K562 (cell line): Measurements from ENCODE around the gene CACNA2D2. TPM values are rescaled to one million over a fixed set of nuclear protein-coding genes. Genes with fewer than 3 reads are reported as not detected.

Experiments used
- ARID2 ChIP-seq: fragments of 450-650 bp; IDR thresholded peaks from 2 replicates; pipeline ENCODE4 v1.6.1; 2017; ENCODE audit warnings: antibody characterized with exemption, mild to moderate bottlenecking
- CBX5 ChIP-seq: IDR thresholded peaks from 2 replicates; pipeline ENCODE4 v1.6.1; 2014; ENCODE audit warnings: low read depth, borderline replicate concordance
- CHD1 ChIP-seq: fragments of 200-600 bp; sonication (generic); IDR thresholded peaks from one replicate; pipeline ENCODE4 v1.6.1; 2012; ENCODE audit warnings: mild to moderate bottlenecking, moderate library complexity, low read length, inconsistent platforms
- MYC ChIP-seq, 2 experiments: fragments of 250-450 bp in 1 of 2; sonication (Bioruptor Pico) in 1 of 2; IDR thresholded peaks; 2 replicates each; pipeline versions ENCODE4 v1.5.1 to v1.6.1; 2012 to 2021; ENCODE audit warnings: low read depth in 2 of 2, borderline replicate concordance in 1 of 2, improper control_type of control experiment in 1 of 2, low read length in 1 of 2, mild to moderate bottlenecking in 1 of 2, moderate library complexity in 1 of 2
- NFIX ChIP-seq: fragments of 250-450 bp; sonication (Bioruptor Pico); IDR thresholded peaks from 2 replicates; pipeline ENCODE4 v1.4.0; 2020; ENCODE audit warnings: low read depth, mild to moderate bottlenecking, moderate library complexity
- PHF20 ChIP-seq: fragments of 450-650 bp; IDR thresholded peaks from 2 replicates; pipeline ENCODE4 v1.6.1; 2018; ENCODE audit not compliant: partially characterized antibody
- RBFOX2 ChIP-seq: fragments of 200-400 bp; formaldehyde crosslinking; IDR thresholded peaks from 2 replicates; pipeline ENCODE4 v1.6.1; 2017; ENCODE audit warnings: low read depth, mild to moderate bottlenecking, low read length, moderate library complexity
- ZBTB17 ChIP-seq: fragments of 450-650 bp; formaldehyde crosslinking; IDR thresholded peaks from 2 replicates; pipeline ENCODE4 v1.4.0; 2020; ENCODE audit warnings: mild to moderate bottlenecking
- ZNF282 ChIP-seq: sonication (generic); formaldehyde crosslinking; IDR thresholded peaks from 2 replicates; pipeline ENCODE4 v1.8.1; 2023; ENCODE audit warnings: missing genetic modification reagents
- ZNF668 ChIP-seq: fragments of 250-450 bp; sonication (Bioruptor Pico); IDR thresholded peaks from 2 replicates; pipeline ENCODE4 v1.8.0; 2022; ENCODE audit warnings: mild to moderate bottlenecking, inconsistent platforms
- ZNF707 ChIP-seq: fragments of 250-450 bp; sonication (Bioruptor Pico); conservative IDR thresholded peaks from 2 replicates; pipeline ENCODE4 v1.8.0; 2022; ENCODE audit warnings: inconsistent platforms, mild to moderate bottlenecking, moderate library complexity
- polyA plus RNA-seq, 8 experiments: library from polyadenylated mRNA; depleted of rRNA in 4 of 8; stranded (reverse) in 5 of 8; unstranded in 3 of 8; fragments of >200 nt; fragmentation: Nextera tagmentation in 2 of 8; fragmentation: Illumina TruSeq in 1 of 8; extraction: Ambion mirVana in 2 of 8; extraction: Trizol in 1 of 8; gene quantifications; 2 replicates each; pipeline versions ENCODE4 v1.2.1 to v1.2.3, GENCODE V29; 2011 to 2014; ENCODE audit warnings: inconsistent platforms in 1 of 8, missing spikeins in 1 of 8
- total RNA-seq, 7 experiments: library from RNA; depleted of rRNA in 6 of 7; stranded (reverse); fragments of >200 nt in 6 of 7; fragmentation: Illumina TruSeq in 2 of 7; extraction: Trizol in 2 of 7; gene quantifications; 2 replicates each; pipeline versions ENCODE4 v1.2.1 to v1.2.3, GENCODE V29; 2011 to 2021; ENCODE audit warnings: low replicate concordance in 1 of 7
- TF ChIP-seq, protein P1 (sequence below), 2 experiments: fragments of 450-650 bp in 1 of 2; IDR thresholded peaks; 2 replicates each; pipeline ENCODE4 v1.6.1; 2011 to 2017; ENCODE audit warnings: low read depth in 2 of 2, antibody characterized with exemption in 1 of 2, borderline replicate concordance in 1 of 2, low read length in 1 of 2, mild to moderate bottlenecking in 1 of 2, mixed read lengths in 1 of 2; ENCODE audit not compliant: control insufficient read depth in 1 of 2
- TF ChIP-seq, protein P2 (sequence below): fragments of 450-650 bp; IDR thresholded peaks from 2 replicates; pipeline ENCODE4 v1.6.1; 2017; ENCODE audit warnings: antibody characterized with exemption
- TF ChIP-seq, protein P3 (sequence below): fragments of 200-800 bp; sonication (Bioruptor generic); IDR thresholded peaks from 2 replicates; pipeline ENCODE4 v1.6.1; 2017; ENCODE audit warnings: missing genetic modification characterization, missing compliant biosample characterization
- TF ChIP-seq, protein P4 (sequence below): fragments of 450-650 bp; IDR thresholded peaks from 2 replicates; pipeline ENCODE4 v1.6.1; 2017; ENCODE audit warnings: antibody characterized with exemption, mild to moderate bottlenecking

The CACNA2D2 gene
- total and polyA plus RNA-seq, 9 of the 15 experiments (the other 6 are each of a cell fraction or from before 2014, with no cell fraction given), result 0.11 to 0.58 (median 0.36) TPM; not detected in 2

DNA sequence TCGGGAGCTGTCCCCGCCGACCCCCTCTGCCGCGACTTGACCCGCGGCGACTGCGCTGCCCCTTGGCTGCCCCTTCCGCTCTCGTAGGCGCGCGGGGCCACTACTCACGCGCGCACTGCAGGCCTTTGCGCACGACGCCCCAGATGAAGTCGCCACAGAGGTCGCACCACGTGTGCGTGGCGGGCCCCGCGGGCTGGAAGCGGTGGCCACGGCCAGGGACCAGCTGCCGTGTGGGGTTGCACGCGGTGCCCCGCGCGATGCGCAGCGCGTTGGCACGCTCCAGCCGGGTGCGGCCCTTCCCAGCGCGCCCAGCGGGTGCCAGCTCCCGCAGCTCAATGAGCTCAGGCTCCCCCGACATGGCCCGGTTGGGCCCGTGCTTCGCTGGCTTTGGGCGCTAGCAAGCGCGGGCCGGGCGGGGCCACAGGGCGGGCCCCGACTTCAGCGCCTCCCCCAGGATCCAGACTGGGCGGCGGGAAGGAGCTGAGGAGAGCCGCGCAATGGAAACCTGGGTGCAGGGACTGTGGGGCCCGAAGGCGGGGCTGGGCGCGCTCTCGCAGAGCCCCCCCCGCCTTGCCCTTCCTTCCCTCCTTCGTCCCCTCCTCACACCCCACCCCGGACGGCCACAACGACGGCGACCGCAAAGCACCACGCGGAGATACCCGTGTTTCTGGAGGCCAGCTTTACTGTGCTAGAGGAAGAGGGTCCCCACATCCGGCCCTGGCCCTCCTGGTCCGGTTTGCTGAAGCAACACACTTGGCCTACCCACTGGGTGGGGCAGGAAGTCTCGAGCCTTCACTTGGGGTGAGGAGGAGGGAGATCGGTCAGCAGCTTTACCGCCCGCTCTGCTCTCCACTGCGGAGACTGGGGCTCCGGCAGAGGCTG lies 162.7 kb downstream of the CACNA2D2 start, which contains the start of gene RASSF1 (continued):
- TF ChIP-seq, protein P1, sequence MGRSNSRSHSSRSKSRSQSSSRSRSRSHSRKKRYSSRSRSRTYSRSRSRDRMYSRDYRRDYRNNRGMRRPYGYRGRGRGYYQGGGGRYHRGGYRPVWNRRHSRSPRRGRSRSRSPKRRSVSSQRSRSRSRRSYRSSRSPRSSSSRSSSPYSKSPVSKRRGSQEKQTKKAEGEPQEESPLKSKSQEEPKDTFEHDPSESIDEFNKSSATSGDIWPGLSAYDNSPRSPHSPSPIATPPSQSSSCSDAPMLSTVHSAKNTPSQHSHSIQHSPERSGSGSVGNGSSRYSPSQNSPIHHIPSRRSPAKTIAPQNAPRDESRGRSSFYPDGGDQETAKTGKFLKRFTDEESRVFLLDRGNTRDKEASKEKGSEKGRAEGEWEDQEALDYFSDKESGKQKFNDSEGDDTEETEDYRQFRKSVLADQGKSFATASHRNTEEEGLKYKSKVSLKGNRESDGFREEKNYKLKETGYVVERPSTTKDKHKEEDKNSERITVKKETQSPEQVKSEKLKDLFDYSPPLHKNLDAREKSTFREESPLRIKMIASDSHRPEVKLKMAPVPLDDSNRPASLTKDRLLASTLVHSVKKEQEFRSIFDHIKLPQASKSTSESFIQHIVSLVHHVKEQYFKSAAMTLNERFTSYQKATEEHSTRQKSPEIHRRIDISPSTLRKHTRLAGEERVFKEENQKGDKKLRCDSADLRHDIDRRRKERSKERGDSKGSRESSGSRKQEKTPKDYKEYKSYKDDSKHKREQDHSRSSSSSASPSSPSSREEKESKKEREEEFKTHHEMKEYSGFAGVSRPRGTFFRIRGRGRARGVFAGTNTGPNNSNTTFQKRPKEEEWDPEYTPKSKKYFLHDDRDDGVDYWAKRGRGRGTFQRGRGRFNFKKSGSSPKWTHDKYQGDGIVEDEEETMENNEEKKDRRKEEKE (IDR thresholded peaks at IDR 0.05; ENCODE audit: borderline replicate concordance in 1 of 2, control insufficient read depth in 1 of 2, low read depth in 2 of 2, low read length in 1 of 2), result no peak
- TF ChIP-seq, protein P2, sequence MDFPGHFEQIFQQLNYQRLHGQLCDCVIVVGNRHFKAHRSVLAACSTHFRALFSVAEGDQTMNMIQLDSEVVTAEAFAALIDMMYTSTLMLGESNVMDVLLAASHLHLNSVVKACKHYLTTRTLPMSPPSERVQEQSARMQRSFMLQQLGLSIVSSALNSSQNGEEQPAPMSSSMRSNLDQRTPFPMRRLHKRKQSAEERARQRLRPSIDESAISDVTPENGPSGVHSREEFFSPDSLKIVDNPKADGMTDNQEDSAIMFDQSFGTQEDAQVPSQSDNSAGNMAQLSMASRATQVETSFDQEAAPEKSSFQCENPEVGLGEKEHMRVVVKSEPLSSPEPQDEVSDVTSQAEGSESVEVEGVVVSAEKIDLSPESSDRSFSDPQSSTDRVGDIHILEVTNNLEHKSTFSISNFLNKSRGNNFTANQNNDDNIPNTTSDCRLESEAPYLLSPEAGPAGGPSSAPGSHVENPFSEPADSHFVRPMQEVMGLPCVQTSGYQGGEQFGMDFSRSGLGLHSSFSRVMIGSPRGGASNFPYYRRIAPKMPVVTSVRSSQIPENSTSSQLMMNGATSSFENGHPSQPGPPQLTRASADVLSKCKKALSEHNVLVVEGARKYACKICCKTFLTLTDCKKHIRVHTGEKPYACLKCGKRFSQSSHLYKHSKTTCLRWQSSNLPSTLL, result no peak
- TF ChIP-seq NFIX (CRISPR knock-in tag), result no peak
- no peak for TF ChIP-seq ARID2
- peak; percentile 30; the same call in 1 of the 2 replicates for TF ChIP-seq MYC (IDR thresholded peaks at IDR 0.05; ENCODE audit: low read depth, low read length)
- TF ChIP-seq MYC (CRISPR knock-in tag; IDR thresholded peaks at IDR 0.05; ENCODE audit: borderline replicate concordance, low read depth), result no peak
- no peak for TF ChIP-seq ZNF668 (CRISPR knock-in tag)
- TF ChIP-seq ZBTB17, result peak; percentile 94
- TF ChIP-seq CHD1, result peak; percentile 73
- TF ChIP-seq RBFOX2, result peak; percentile 85
- no peak for TF ChIP-seq ZNF707
- no peak for TF ChIP-seq PHF20
- TF ChIP-seq CBX5, result no peak
- TF ChIP-seq, protein P3, sequence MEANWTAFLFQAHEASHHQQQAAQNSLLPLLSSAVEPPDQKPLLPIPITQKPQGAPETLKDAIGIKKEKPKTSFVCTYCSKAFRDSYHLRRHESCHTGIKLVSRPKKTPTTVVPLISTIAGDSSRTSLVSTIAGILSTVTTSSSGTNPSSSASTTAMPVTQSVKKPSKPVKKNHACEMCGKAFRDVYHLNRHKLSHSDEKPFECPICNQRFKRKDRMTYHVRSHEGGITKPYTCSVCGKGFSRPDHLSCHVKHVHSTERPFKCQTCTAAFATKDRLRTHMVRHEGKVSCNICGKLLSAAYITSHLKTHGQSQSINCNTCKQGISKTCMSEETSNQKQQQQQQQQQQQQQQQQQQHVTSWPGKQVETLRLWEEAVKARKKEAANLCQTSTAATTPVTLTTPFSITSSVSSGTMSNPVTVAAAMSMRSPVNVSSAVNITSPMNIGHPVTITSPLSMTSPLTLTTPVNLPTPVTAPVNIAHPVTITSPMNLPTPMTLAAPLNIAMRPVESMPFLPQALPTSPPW (CRISPR knock-in tag), result peak; percentile 77
- TF ChIP-seq ZNF282 (CRISPR knock-in tag), result 0 out of 2 replicates have a peak, but pooled peaks have one; percentile 59
- TF ChIP-seq, protein P4, sequence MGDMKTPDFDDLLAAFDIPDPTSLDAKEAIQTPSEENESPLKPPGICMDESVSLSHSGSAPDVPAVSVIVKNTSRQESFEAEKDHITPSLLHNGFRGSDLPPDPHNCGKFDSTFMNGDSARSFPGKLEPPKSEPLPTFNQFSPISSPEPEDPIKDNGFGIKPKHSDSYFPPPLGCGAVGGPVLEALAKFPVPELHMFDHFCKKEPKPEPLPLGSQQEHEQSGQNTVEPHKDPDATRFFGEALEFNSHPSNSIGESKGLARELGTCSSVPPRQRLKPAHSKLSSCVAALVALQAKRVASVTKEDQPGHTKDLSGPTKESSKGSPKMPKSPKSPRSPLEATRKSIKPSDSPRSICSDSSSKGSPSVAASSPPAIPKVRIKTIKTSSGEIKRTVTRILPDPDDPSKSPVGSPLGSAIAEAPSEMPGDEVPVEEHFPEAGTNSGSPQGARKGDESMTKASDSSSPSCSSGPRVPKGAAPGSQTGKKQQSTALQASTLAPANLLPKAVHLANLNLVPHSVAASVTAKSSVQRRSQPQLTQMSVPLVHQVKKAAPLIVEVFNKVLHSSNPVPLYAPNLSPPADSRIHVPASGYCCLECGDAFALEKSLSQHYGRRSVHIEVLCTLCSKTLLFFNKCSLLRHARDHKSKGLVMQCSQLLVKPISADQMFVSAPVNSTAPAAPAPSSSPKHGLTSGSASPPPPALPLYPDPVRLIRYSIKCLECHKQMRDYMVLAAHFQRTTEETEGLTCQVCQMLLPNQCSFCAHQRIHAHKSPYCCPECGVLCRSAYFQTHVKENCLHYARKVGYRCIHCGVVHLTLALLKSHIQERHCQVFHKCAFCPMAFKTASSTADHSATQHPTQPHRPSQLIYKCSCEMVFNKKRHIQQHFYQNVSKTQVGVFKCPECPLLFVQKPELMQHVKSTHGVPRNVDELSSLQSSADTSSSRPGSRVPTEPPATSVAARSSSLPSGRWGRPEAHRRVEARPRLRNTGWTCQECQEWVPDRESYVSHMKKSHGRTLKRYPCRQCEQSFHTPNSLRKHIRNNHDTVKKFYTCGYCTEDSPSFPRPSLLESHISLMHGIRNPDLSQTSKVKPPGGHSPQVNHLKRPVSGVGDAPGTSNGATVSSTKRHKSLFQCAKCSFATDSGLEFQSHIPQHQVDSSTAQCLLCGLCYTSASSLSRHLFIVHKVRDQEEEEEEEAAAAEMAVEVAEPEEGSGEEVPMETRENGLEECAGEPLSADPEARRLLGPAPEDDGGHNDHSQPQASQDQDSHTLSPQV, result 0 out of 2 replicates have a peak, but pooled peaks have one; percentile 52
